Stimulated activated CD4-positive, alpha-beta T cell treated with anti-CD3 and anti-CD28 coated beads, Interleukin-1b, Interleukin-23, amount 100 ng/mL, for 1 hour (primary cell): ENCODE data around the gene CPSF6.

Experiments
- DNase-seq, 2 donors: peaks; one replicate each; pipeline ENCODE4 v3.0.0-alpha.2; 2020; ENCODE audit warnings: low read depth in 2 of 2

The CPSF6 gene

DNA sequence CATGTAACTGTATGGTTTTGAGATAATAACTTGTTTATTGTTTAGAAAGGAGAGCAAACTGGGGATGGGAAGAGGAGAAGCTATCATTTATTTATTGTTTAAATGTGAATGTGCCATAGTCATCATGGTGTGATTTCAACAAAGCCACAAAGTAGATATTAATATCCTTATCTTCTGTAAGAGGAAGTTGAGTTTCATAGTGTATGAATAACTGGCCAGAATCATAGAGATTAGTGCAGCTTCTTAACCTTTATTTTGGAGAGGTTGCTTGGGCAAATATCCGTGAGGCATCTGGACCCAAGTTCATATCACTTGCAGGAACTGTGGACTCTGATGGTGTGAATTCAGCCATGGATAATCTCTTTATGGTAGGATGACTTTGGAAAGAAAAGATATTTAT is 82.0 kb downstream of the CPSF6 start:
- DNase-seq: no peak
